RWPE2 (cell line): ENCODE results near the gene TRIB2.

Experiments used
- ATAC-seq: fragments of 200-7000 bp; cut with Tn5 transposase; 3 replicates; pipeline ENCODE4 v1.9.1; 2021; ENCODE audit warnings: low read depth
- DNase-seq: peaks from one replicate; pipeline ENCODE4 v3.0.0-alpha.2; 2020; ENCODE audit warnings: low spot score
- H3K27ac ChIP-seq: fragments of 450-650 bp; 2 replicates; pipeline ENCODE4 v1.5.1; 2017; ENCODE audit warnings: mild to moderate bottlenecking; ENCODE audit not compliant: poor library complexity, severe bottlenecking
- H3K27me3 ChIP-seq: fragments of 250-450 bp; sonication (Bioruptor Pico); 2 replicates; pipeline ENCODE4 v1.5.1; 2021; ENCODE audit warnings: mild to moderate bottlenecking, moderate library complexity; ENCODE audit not compliant: insufficient read depth, poor library complexity, severe bottlenecking
- H3K36me3 ChIP-seq: fragments of 250-450 bp; sonication (Bioruptor Pico); 2 replicates; pipeline ENCODE4 v1.5.1; 2020; ENCODE audit warnings: low read depth, mild to moderate bottlenecking, moderate library complexity
- H3K4me1 ChIP-seq: fragments of 250-450 bp; sonication (Bioruptor Pico); 2 replicates; pipeline ENCODE4 v1.5.1; 2021; ENCODE audit warnings: mild to moderate bottlenecking, moderate library complexity; ENCODE audit not compliant: insufficient read depth, poor library complexity, severe bottlenecking
- H3K4me3 ChIP-seq: fragments of 250-450 bp; sonication (Bioruptor Pico); 2 replicates; pipeline ENCODE4 v1.5.1; 2021; ENCODE audit warnings: mild to moderate bottlenecking, moderate library complexity; ENCODE audit not compliant: severe bottlenecking
- H3K9me3 ChIP-seq: fragments of 250-450 bp; sonication (Bioruptor Pico); 2 replicates; pipeline ENCODE4 v1.5.1; 2021; ENCODE audit warnings: mild to moderate bottlenecking, moderate library complexity; ENCODE audit not compliant: severe bottlenecking
- CTCF ChIP-seq: fragments of 450-650 bp; IDR thresholded peaks from one replicate; pipeline ENCODE4 v1.5.1; 2017; ENCODE audit warnings: mild to moderate bottlenecking, moderate library complexity; ENCODE audit not compliant: poor library complexity, severe bottlenecking

Gene TRIB2

DNA sequence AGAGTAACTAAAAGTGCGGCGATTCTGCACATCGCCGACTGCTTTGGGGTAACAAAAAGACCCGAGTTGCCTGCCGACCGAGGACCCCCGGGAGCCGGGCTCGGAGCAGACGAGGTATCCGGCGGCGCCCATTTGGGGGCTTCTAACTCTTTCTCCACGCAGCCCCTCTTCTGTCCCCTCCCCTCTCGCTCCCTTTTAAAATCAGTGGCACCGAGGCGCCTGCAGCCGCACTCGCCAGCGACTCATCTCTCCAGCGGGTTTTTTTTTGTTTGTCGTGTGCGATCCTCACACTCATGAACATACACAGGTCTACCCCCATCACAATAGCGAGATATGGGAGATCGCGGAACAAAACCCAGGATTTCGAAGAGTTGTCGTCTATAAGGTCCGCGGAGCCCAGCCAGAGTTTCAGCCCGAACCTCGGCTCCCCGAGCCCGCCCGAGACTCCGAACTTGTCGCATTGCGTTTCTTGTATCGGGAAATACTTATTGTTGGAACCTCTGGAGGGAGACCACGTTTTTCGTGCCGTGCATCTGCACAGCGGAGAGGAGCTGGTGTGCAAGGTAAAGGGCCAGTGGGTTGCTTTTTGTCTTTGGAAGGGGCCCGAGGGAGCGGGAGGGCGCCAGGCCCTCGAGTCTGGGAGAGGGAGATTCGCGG is 1.4 kb downstream of the TRIB2 start:
- Histone ChIP-seq H3K27ac (peak overlapping the region; percentile 93), H3K4me1 (peaks cover 28% of the 10 kb centered on the region), H3K36me3 (0 out of 2 replicates have a peak, but pooled peaks cover 2% of the 10 kb centered on the region), H3K9me3 (no peaks in the 10 kb centered on the region), H3K27me3 (no peaks in the 10 kb centered on the region), H3K4me3 (peak overlapping the region; percentile 68)
- no peak for ATAC-seq
- no peak for TF ChIP-seq CTCF
- no peak for DNase-seq

GRCh38 chr2:12718711-12719399 is 2.1 kb downstream of the TRIB2 start:
- peaks cover 28% of the 10 kb centered on the region for H3K4me1 ChIP-seq
- DNase-seq (no peak), ATAC-seq (no peak)
- H3K4me3 ChIP-seq: peak overlapping the region; percentile 68
- TF ChIP-seq CTCF: no peak
- H3K36me3 ChIP-seq: peaks cover 8% of the 10 kb centered on the region
- no peaks in the 10 kb centered on the region for H3K27me3 ChIP-seq
- H3K27ac ChIP-seq: peak overlapping the region; percentile 93
- H3K9me3 ChIP-seq: no peaks in the 10 kb centered on the region

- Histone ChIP-seq H3K4me3 (peak overlapping the region; percentile 68), H3K9me3 (no peaks in the 10 kb centered on the region), H3K36me3 (peaks cover 16% of the 10 kb centered on the region), H3K27ac (peak overlapping the region; percentile 93), H3K4me1 (peaks cover 22% of the 10 kb centered on the region), H3K27me3 (no peaks in the 10 kb centered on the region)
- no peak for TF ChIP-seq CTCF
- no peak for DNase-seq
- no peak for ATAC-seq
Measured at GRCh38 chr2:12719400-12720277, 2.9 kb downstream of the TRIB2 start.

GRCh38 chr2:12720278-12720620 is 3.5 kb downstream of the TRIB2 start:
- no peak for DNase-seq
- no peak for TF ChIP-seq CTCF
- no peak for ATAC-seq
- Histone ChIP-seq H3K9me3 (no peaks in the 10 kb centered on the region), H3K27ac (peak overlapping the region; percentile 1), H3K4me1 (peaks cover 16% of the 10 kb centered on the region), H3K4me3 (no peak overlapping the region), H3K27me3 (no peaks in the 10 kb centered on the region), H3K36me3 (peaks cover 21% of the 10 kb centered on the region)
